Transverse colon (tissue), 4 donors: ENCODE data around the gene RAB3C. TPM values are rescaled to one million over a fixed set of nuclear protein-coding genes. Genes with fewer than 3 reads are reported as not detected.

Source experiments
- DNase-seq: peaks from one replicate; pipeline ENCODE4 v3.0.0-alpha.2; 2019
- H3K27ac ChIP-seq, 4 donors: fragments of 200-600 bp; sonication (generic); 2 replicates each; pipeline ENCODE4 v1.5.1; 2016 to 2018; ENCODE audit warnings: inconsistent platforms in 4 of 4
- H3K27me3 ChIP-seq: fragments of 200-600 bp; sonication (generic); 2 replicates; pipeline ENCODE4 v1.5.1; 2017; ENCODE audit warnings: inconsistent platforms
- H3K36me3 ChIP-seq, 4 donors: fragments of 200-600 bp; sonication (generic); 2 replicates each; pipeline ENCODE4 v1.5.1; 2017 to 2019; ENCODE audit warnings: inconsistent platforms in 4 of 4
- H3K4me1 ChIP-seq, 4 donors: fragments of 200-600 bp; sonication (generic); 2 replicates each; pipeline ENCODE4 v1.5.1; 2017 to 2020; ENCODE audit warnings: inconsistent platforms in 4 of 4
- H3K4me3 ChIP-seq, 4 donors: fragments of 200-600 bp; sonication (generic); 1 replicate in 1 of 4; 2 replicates in 3 of 4; pipeline versions ENCODE4 v1.5.1 to v1.6.1; 2017 to 2019; ENCODE audit warnings: inconsistent platforms in 4 of 4
- H3K9me3 ChIP-seq, 2 donors: fragments of 200-600 bp; sonication (generic); 2 replicates each; pipeline ENCODE4 v1.5.1; 2017 to 2019; ENCODE audit warnings: inconsistent platforms in 2 of 2
- CTCF ChIP-seq, 5 experiments: fragments of 200-600 bp in 3 of 5; fragments of 450-650 bp in 2 of 5; sonication (generic) in 3 of 5; IDR thresholded peaks; 1 replicate in 2 of 5; 2 replicates in 3 of 5; pipeline ENCODE4 v1.5.1; 2016 to 2017; ENCODE audit warnings: antibody characterized with exemption in 5 of 5, inconsistent platforms in 3 of 5, mild to moderate bottlenecking in 2 of 5, moderate library complexity in 1 of 5
- EP300 ChIP-seq: sonication (generic); formaldehyde crosslinking; IDR thresholded peaks from one replicate; pipeline ENCODE4 v1.6.1; 2017; ENCODE audit warnings: antibody characterized with exemption, low read depth
- POLR2A ChIP-seq: fragments of 450-650 bp; IDR thresholded peaks from one replicate; pipeline ENCODE4 v1.6.1; 2016; ENCODE audit warnings: antibody characterized with exemption, mild to moderate bottlenecking, moderate library complexity
- POLR2AphosphoS5 ChIP-seq, 3 donors: sonication (generic); formaldehyde crosslinking; IDR thresholded peaks; one replicate each; pipeline ENCODE4 v1.6.1; 2016; ENCODE audit warnings: antibody characterized with exemption in 3 of 3
- WGBS, 2 donors: methylation state at CpG; one replicate each; pipeline ENCODE4 v1.1.5; 2018; ENCODE audit warnings: low coverage in 1 of 2; 5-methylcytosine and 5-hydroxymethylcytosine counted together
- in situ Hi-C, 4 donors: fragments of 200-750 bp; cut with MboI; loops; one replicate each; pipeline versions ENCODE4 v1.15.0 to v1.15.1; 2017; ENCODE audit warnings: low sequenced_read_pairs in 3 of 4, low pct_ligation_motif_present in 1 of 4, low pct_unique_long_range_greater_than_20kb in 1 of 4
- intact Hi-C: fragments of 100-400 bp; cut with DNase I; formaldehyde crosslinking; loops from one replicate; pipeline ENCODE4 v1.15.1; 2023; ENCODE audit warnings: low total_unique reads
- total RNA-seq, 4 donors: library from RNA; depleted of rRNA; stranded (reverse); fragments of >200 nt; gene quantifications; one replicate each; pipeline ENCODE4 v1.1.0, GENCODE V29; 2016

RAB3C gene
- total RNA-seq, 4 donors from 2014 or later: 0.20 to 0.75 (median 0.51) TPM

DNA sequence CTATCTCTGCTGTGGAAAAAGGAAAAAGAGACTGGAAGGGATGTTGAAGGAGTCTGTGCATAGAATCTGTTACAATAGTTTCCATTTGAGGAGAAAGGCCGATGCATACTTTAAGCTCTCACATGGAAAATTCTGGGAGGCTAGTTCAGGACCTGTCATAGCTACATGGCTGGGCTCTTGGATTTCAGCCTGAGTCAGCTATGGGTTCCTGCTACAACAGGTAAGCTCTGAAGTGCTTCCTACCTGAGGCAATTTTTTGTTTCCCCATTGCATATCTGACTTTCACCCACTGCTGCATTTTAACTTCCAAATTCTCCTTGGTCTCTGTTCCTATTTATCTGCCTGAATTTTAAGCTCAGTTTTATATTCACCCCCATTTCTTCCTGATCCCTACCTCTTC lies 310.7 kb downstream of the RAB3C start:
- Histone ChIP-seq H3K36me3 (no peaks in the 10 kb centered on the region), H3K27ac (no peak overlapping the region), H3K4me3 (no peak overlapping the region), H3K4me1 (peaks cover 0 to 6% (median 1%) of the 10 kb centered on the region in 4 donors), H3K9me3 (no peaks in the 10 kb centered on the region), H3K27me3 (no peaks in the 10 kb centered on the region)
- DNase-seq: no peak
- 89 to 90% methylated on average over 1 of the region's 1 CpG for WGBS, 2 donors
- in situ Hi-C loops: loop anchor here (10.0 to 25.0 kb wide), 5 partner anchors 111 to 894 kb away; no protein-coding TSS in a partner anchor
- intact Hi-C loops: loop anchor here (5.0 kb wide), 1 partner anchor 279 kb away; no protein-coding TSS in a partner anchor
- TF ChIP-seq POLR2A (no peak), POLR2AphosphoS5 (IDR thresholded peaks at IDR 0.05) (no peak), CTCF (IDR thresholded peaks at IDR 0.05) (no peak), EP300 (no peak)

- TF ChIP-seq POLR2AphosphoS5 (IDR thresholded peaks at IDR 0.05) (no peak), POLR2A (no peak), CTCF (IDR thresholded peaks at IDR 0.05) (no peak), EP300 (no peak)
- Histone ChIP-seq H3K27me3 (no peaks in the 10 kb centered on the region), H3K9me3 (no peaks in the 10 kb centered on the region), H3K27ac (no peak overlapping the region), H3K4me3 (no peak overlapping the region), H3K36me3 (no peaks in the 10 kb centered on the region), H3K4me1 (no peaks in the 10 kb centered on the region)
- WGBS, 2 donors: 77 to 90% methylated on average over 4 of the region's 4 CpGs
- intact Hi-C loops (no loop called here), in situ Hi-C loops (loop anchor here (10.0 to 25.0 kb wide), 5 partner anchors 107 to 889 kb away; no protein-coding TSS in a partner anchor)
- no peak for DNase-seq
Observed at GRCh38 chr5:58898006-58898405, 315.1 kb downstream of the RAB3C start.

GRCh38 chr5:58898538-58898937 lies 315.7 kb downstream of the RAB3C start:
- no peak for DNase-seq
- Histone ChIP-seq H3K9me3 (no peaks in the 10 kb centered on the region), H3K27ac (no peak overlapping the region), H3K4me3 (no peak overlapping the region), H3K27me3 (no peaks in the 10 kb centered on the region), H3K36me3 (no peaks in the 10 kb centered on the region), H3K4me1 (no peaks in the 10 kb centered on the region)
- in situ Hi-C loops (loop anchor here (10.0 to 25.0 kb wide), 5 partner anchors 106 to 889 kb away; no protein-coding TSS in a partner anchor), intact Hi-C loops (no loop called here)
- TF ChIP-seq POLR2AphosphoS5 (IDR thresholded peaks at IDR 0.05) (no peak), POLR2A (no peak), CTCF (IDR thresholded peaks at IDR 0.05) (no peak)

GRCh38 chr5:58901271-58901670 lies 318.4 kb downstream of the RAB3C start:
- no peaks in the 10 kb centered on the region for H3K27me3 ChIP-seq
- intact Hi-C loops: no loop called here
- no peak for DNase-seq
- H3K4me1 ChIP-seq: no peaks in the 10 kb centered on the region
- H3K27ac ChIP-seq: no peak overlapping the region
- no peak overlapping the region for H3K4me3 ChIP-seq
- TF ChIP-seq POLR2AphosphoS5 (IDR thresholded peaks at IDR 0.05) (no peak), EP300 (no peak), POLR2A (no peak)
- H3K9me3 ChIP-seq: no peaks in the 10 kb centered on the region
- in situ Hi-C loops: loop anchor here in 1 of 4 donors (25.0 kb wide), 1 partner anchor 461 kb away; no protein-coding TSS in a partner anchor
- no peaks in the 10 kb centered on the region for H3K36me3 ChIP-seq
- 90 to 100% methylated on average over 4 to 11 of the region's 11 CpGs for WGBS, 2 donors

DNA sequence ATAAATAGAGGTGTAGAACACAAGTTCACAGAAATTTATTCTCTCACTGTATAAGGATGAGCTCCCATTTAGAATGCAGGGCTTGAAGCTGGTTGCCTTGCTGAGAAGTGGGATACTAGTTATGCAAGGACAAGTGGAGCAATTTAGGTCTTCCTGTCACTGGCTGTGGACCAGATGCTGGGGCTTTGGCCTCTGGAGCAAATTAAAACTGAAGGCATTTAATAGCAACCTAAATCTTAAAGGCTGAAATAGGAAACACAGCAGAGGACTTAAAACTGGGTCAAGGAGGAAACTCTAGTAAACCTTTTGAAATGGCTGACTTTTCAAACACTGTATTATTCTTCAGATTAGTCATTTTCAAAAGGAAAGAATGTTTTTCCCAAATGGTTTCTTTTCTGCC lies 319.4 kb downstream of the RAB3C start:
- H3K4me3 ChIP-seq: no peak overlapping the region
- H3K27me3 ChIP-seq: no peaks in the 10 kb centered on the region
- in situ Hi-C loops: loop anchor here in 1 of 4 donors (25.0 kb wide), 1 partner anchor 460 kb away; no protein-coding TSS in a partner anchor
- intact Hi-C loops: no loop called here
- no peak for DNase-seq
- H3K4me1 ChIP-seq: no peaks in the 10 kb centered on the region
- no peak overlapping the region for H3K27ac ChIP-seq
- TF ChIP-seq CTCF (IDR thresholded peaks at IDR 0.05) (no peak), POLR2A (no peak), EP300 (no peak), POLR2AphosphoS5 (IDR thresholded peaks at IDR 0.05) (no peak)
- no peaks in the 10 kb centered on the region for H3K9me3 ChIP-seq
- H3K36me3 ChIP-seq: no peaks in the 10 kb centered on the region
